Keratinocyte (primary cell): Measurements from ENCODE around the gene MICA. TPM values are rescaled to one million over a fixed set of nuclear protein-coding genes. Genes with fewer than 3 reads are reported as not detected.

Source experiments
- DNase-seq: peaks from one replicate; pipeline ENCODE4 v3.0.0-alpha.2; 2011; ENCODE audit warnings: low read depth, missing footprints, low spot score
- FAIRE-seq: peaks from 2 replicates; lab custom pipeline; 2011; peaks lifted over from hg19 to GRCh38; lab: Jason Lieb, UNC
- H2AFZ ChIP-seq: 2 replicates; pipeline ENCODE4 v1.6.0; 2012; ENCODE audit warnings: low read length, control low read depth, inconsistent platforms; ENCODE audit not compliant: control insufficient read depth
- H3K27ac ChIP-seq: 2 replicates; pipeline ENCODE4 v1.5.1; 2011; ENCODE audit warnings: low read length; ENCODE audit not compliant: control insufficient read depth, insufficient read depth
- H3K27me3 ChIP-seq: 3 replicates; pipeline ENCODE4 v1.6.0; 2011; ENCODE audit warnings: low read length; ENCODE audit not compliant: control insufficient read depth, insufficient read depth; ENCODE audit errors: extremely low read depth
- H3K36me3 ChIP-seq, 2 experiments: 2 replicates in 1 of 2; 3 replicates in 1 of 2; pipeline ENCODE4 v1.5.1; 2011; ENCODE audit warnings: low read length in 2 of 2, mild to moderate bottlenecking in 1 of 2; ENCODE audit not compliant: control insufficient read depth in 2 of 2, insufficient read depth in 2 of 2; ENCODE audit errors: extremely low read depth in 1 of 2
- H3K4me1 ChIP-seq: 3 replicates; pipeline ENCODE4 v1.5.1; 2011; ENCODE audit warnings: low read length; ENCODE audit not compliant: control insufficient read depth, insufficient read depth; ENCODE audit errors: extremely low read depth
- H3K4me2 ChIP-seq: 3 replicates; pipeline ENCODE4 v1.6.0; 2011; ENCODE audit warnings: low read depth, low read length; ENCODE audit not compliant: control insufficient read depth, insufficient read depth; ENCODE audit errors: extremely low read depth
- H3K4me3 ChIP-seq, 3 experiments: fragments of 200-600 bp in 1 of 3; sonication (generic) in 1 of 3; 2 replicates in 2 of 3; 3 replicates in 1 of 3; pipeline ENCODE4 v1.5.1; 2011 to 2016; ENCODE audit warnings: low read length in 3 of 3, mild to moderate bottlenecking in 3 of 3, control low read depth in 2 of 3, inconsistent platforms in 1 of 3, low read depth in 1 of 3, mixed read lengths in 1 of 3, mixed run types in 1 of 3, moderate library complexity in 1 of 3; ENCODE audit not compliant: control insufficient read depth in 2 of 3, insufficient read depth in 2 of 3; ENCODE audit errors: extremely low read depth in 1 of 3
- H3K79me2 ChIP-seq: 2 replicates; pipeline ENCODE4 v1.6.0; 2012; ENCODE audit warnings: low read length; ENCODE audit not compliant: control insufficient read depth, insufficient read depth
- H3K9ac ChIP-seq: 3 replicates; pipeline ENCODE4 v1.6.0; 2011; ENCODE audit warnings: low read length; ENCODE audit not compliant: control insufficient read depth, insufficient read depth; ENCODE audit errors: extremely low read depth
- H3K9me1 ChIP-seq: 3 replicates; pipeline ENCODE4 v1.6.0; 2011; ENCODE audit warnings: low read length; ENCODE audit not compliant: control insufficient read depth, insufficient read depth; ENCODE audit errors: extremely low read depth
- H3K9me3 ChIP-seq: 2 replicates; pipeline ENCODE4 v1.5.1; 2012; ENCODE audit warnings: low read depth, low read length; ENCODE audit not compliant: control insufficient read depth
- H4K20me1 ChIP-seq: 3 replicates; pipeline ENCODE4 v1.6.0; 2011; ENCODE audit warnings: low read length; ENCODE audit not compliant: control insufficient read depth, insufficient read depth; ENCODE audit errors: extremely low read depth
- EZH2 ChIP-seq: IDR thresholded peaks from one replicate; pipeline ENCODE4 v1.6.1; 2012; ENCODE audit warnings: inconsistent platforms, mild to moderate bottlenecking, low read length, moderate library complexity
- dilution Hi-C: fragments of 300-500 bp; cut with MboI; formaldehyde crosslinking; loops from one replicate; pipeline ENCODE4 v1.7.0; 2020; ENCODE audit warnings: low sequenced_read_pairs; ENCODE audit not compliant: extremely low pct_ligation_motif_present
- polyA plus RNA-seq, 5 experiments: library from polyadenylated mRNA; depleted of rRNA in 3 of 5; stranded (reverse) in 3 of 5; stranded (forward) in 1 of 5; unstranded in 1 of 5; fragments of >200 nt; gene quantifications; 1 replicate in 1 of 5; 2 replicates in 3 of 5; 3 replicates in 1 of 5; pipeline versions ENCODE4 v1.2.1 to v1.2.3, GENCODE V29; 2011 to 2012; ENCODE audit warnings: missing spikeins in 2 of 5, low read depth in 1 of 5, low replicate concordance in 1 of 5
- TF ChIP-seq, protein P1 (sequence below), 3 experiments: IDR thresholded peaks in 1 of 3; conservative IDR thresholded peaks in 1 of 3; optimal IDR thresholded peaks in 1 of 3; 2 replicates in 2 of 3; 3 replicates in 1 of 3; pipeline versions ENCODE3 to v1.5.1; 2011; ENCODE audit warnings: low read length in 3 of 3, mild to moderate bottlenecking in 3 of 3, moderate library complexity in 2 of 3, control low read depth in 1 of 3, inconsistent platforms in 1 of 3; ENCODE audit not compliant: insufficient read depth in 2 of 3; ENCODE audit errors: extremely low read depth in 1 of 3

The MICA gene
- polyA plus RNA-seq, 1 donor (not counting 4 experiments of a cell fraction or from before 2014, with no cell fraction given): 59.9 TPM

DNA sequence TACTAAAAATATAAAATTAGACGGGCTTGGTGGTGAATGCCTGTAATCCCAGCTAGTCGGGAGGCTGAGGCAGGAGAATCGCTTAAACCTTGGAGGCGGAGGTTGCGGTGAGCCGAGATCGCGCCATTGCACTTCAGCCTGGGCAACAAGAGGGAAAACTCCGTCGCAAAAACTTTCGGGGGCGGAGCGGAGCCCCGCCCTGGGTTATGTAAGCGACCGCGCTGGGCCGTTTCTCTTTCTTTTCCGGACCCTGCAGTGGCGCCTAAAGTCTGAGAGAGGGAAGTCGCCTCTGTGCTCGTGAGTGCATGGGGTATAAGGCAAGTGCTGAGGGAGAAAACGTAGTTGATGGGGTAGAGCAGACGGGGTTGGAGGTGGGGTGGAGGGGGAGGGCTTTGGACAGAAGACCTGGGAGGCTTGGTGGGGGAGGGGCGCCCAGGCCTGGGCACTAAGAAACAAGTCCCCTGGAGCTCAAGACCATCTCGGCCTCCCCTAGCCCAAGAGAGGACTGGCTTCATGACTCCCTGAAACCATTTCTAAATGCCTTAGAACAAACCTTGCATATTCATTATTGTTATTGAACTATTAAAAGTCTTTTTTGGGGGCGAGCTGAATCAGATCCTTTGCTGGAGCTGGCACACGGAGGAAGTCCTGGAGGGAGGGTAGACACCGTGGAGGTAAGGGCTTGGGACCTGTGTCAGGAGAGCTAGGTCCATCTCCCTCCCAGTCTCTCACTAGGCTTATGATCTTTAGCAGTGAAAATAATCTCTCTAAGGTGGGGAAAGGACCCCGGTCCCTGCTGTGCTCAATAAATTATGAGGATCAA, 2.7 kb upstream of the MICA start:
- Histone ChIP-seq H3K36me3 (peaks cover 0 to 2% of the 10 kb centered on the region in 2 experiments), H3K27me3 (no peaks in the 10 kb centered on the region), H3K27ac (peak overlapping the region; percentile 80), H3K79me2 (peaks cover 48% of the 10 kb centered on the region), H2AFZ (peak overlapping the region; percentile 35), H4K20me1 (peaks cover 5% of the 10 kb centered on the region), H3K9me3 (no peaks in the 10 kb centered on the region), H3K4me2 (peak overlapping the region; percentile 90), H3K4me1 (peaks cover 39% of the 10 kb centered on the region), H3K9me1 (no peaks in the 10 kb centered on the region), H3K9ac (peak overlapping the region; percentile 89), H3K4me3 (peak overlapping the region; percentile 58 to 85 (median 76))
- dilution Hi-C loops: no loop called here
- TF ChIP-seq, protein P1, sequence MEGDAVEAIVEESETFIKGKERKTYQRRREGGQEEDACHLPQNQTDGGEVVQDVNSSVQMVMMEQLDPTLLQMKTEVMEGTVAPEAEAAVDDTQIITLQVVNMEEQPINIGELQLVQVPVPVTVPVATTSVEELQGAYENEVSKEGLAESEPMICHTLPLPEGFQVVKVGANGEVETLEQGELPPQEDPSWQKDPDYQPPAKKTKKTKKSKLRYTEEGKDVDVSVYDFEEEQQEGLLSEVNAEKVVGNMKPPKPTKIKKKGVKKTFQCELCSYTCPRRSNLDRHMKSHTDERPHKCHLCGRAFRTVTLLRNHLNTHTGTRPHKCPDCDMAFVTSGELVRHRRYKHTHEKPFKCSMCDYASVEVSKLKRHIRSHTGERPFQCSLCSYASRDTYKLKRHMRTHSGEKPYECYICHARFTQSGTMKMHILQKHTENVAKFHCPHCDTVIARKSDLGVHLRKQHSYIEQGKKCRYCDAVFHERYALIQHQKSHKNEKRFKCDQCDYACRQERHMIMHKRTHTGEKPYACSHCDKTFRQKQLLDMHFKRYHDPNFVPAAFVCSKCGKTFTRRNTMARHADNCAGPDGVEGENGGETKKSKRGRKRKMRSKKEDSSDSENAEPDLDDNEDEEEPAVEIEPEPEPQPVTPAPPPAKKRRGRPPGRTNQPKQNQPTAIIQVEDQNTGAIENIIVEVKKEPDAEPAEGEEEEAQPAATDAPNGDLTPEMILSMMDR (optimal IDR thresholded peaks at IDR 0.05 in 1 of 3, IDR thresholded peaks at IDR 0.05 in 1 of 3, conservative IDR thresholded peaks at IDR 0.05 in 1 of 3; ENCODE audit: extremely low read depth in 1 of 3, insufficient read depth in 2 of 3, low read length in 3 of 3): no peak
- no peak for TF ChIP-seq EZH2
- no peak for FAIRE-seq
- peak; percentile 61 for DNase-seq

DNA sequence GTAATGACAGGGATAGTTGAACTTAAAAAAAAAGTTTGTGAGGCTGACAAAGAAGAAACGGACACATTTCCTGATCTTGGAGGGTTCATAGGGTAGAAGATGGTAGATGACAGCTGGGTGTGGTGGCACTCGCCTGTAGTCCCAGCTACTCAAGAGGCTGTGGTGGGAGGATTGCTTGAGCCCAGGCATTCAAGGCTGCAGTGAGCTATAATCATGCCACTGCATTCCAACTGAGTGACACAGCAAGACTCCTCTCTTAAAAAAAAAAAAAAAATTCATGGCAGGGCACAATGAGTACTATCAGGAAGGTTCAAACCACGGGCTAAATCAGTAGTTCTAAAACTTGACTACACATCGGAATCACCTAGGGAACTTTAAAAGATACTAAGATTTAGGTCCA, 2.0 kb upstream of the MICA start:
- peaks cover 56% of the 10 kb centered on the region for H3K79me2 ChIP-seq
- peak overlapping the region; percentile 89 for H3K9ac ChIP-seq
- no peak overlapping the region for H2AFZ ChIP-seq
- TF ChIP-seq EZH2: no peak
- TF ChIP-seq, protein P1 (optimal IDR thresholded peaks at IDR 0.05 in 1 of 3, IDR thresholded peaks at IDR 0.05 in 1 of 3, conservative IDR thresholded peaks at IDR 0.05 in 1 of 3; ENCODE audit: extremely low read depth in 1 of 3, insufficient read depth in 2 of 3, low read length in 3 of 3): no peak
- DNase-seq (peak; percentile 65), FAIRE-seq (peak; percentile 63)
- peaks cover 9% of the 10 kb centered on the region for H4K20me1 ChIP-seq
- H3K4me1 ChIP-seq: peaks cover 44% of the 10 kb centered on the region
- peaks cover 3% of the 10 kb centered on the region for H3K9me1 ChIP-seq
- H3K4me2 ChIP-seq: peak overlapping the region; percentile 90
- H3K27ac ChIP-seq: peak overlapping the region; percentile 80
- peak overlapping the region; percentile 58 to 85 (median 76) for H3K4me3 ChIP-seq
- no peaks in the 10 kb centered on the region for H3K36me3 ChIP-seq
- H3K9me3 ChIP-seq: no peaks in the 10 kb centered on the region
- dilution Hi-C loops: no loop called here
- H3K27me3 ChIP-seq: no peaks in the 10 kb centered on the region
